SU-DHL-6 (cell line): ENCODE data around the gene RAI14.

Experiments
- H2AFZ ChIP-seq: fragments of 200-600 bp; sonication (generic); 2 replicates; pipeline ENCODE4 v1.6.1; 2014; ENCODE audit warnings: low read depth, mild to moderate bottlenecking, moderate library complexity, mixed read lengths, antibody characterized with exemption, low read length; ENCODE audit not compliant: severe bottlenecking
- H3F3A ChIP-seq: fragments of 200-600 bp; shearing (Covaris generic); 2 replicates; pipeline ENCODE4 v1.6.0; 2016; ENCODE audit warnings: antibody characterized with exemption, mild to moderate bottlenecking; ENCODE audit not compliant: insufficient read depth
- H3K27ac ChIP-seq: fragments of 200-600 bp; sonication (generic); 2 replicates; pipeline ENCODE4 v1.5.1; 2016; ENCODE audit warnings: low read depth, mild to moderate bottlenecking, low read length, moderate library complexity, mixed read lengths
- H3K27me3 ChIP-seq: fragments of 200-600 bp; sonication (generic), shearing (Covaris generic); 2 replicates; pipeline ENCODE4 v1.6.0; 2014; ENCODE audit warnings: mild to moderate bottlenecking, low read length
- H3K36me3 ChIP-seq: fragments of 200-600 bp; sonication (generic); 2 replicates; pipeline ENCODE4 v1.6.1; 2014; ENCODE audit warnings: mild to moderate bottlenecking, low read length, mixed read lengths
- H3K4me2 ChIP-seq: fragments of 300-600, 200-600 bp; shearing (Covaris generic), sonication (generic); 2 replicates; pipeline ENCODE4 v1.6.0; 2014; ENCODE audit warnings: low read length, low read depth, mild to moderate bottlenecking; ENCODE audit not compliant: poor library complexity, severe bottlenecking
- H3K4me3 ChIP-seq: fragments of 200-600 bp; sonication (generic); 2 replicates; pipeline ENCODE4 v1.5.1; 2014; ENCODE audit warnings: antibody characterized with exemption, low read length, mild to moderate bottlenecking, mixed read lengths; ENCODE audit not compliant: insufficient read depth, poor library complexity, severe bottlenecking
- H3K79me2 ChIP-seq: fragments of 200-600 bp; sonication (generic); 2 replicates; pipeline ENCODE4 v1.6.1; 2014; ENCODE audit warnings: mild to moderate bottlenecking, low read length, moderate library complexity; ENCODE audit not compliant: insufficient read depth
- H3K9ac ChIP-seq: fragments of 200-600 bp; sonication (generic); 2 replicates; pipeline ENCODE4 v1.7.0; 2014; ENCODE audit warnings: mild to moderate bottlenecking, low read length
- H3K9me2 ChIP-seq: fragments of 200-600 bp; sonication (generic); replicated peaks from 2 replicates; pipeline ENCODE4 v1.6.1; 2014; ENCODE audit warnings: low read length; ENCODE audit not compliant: insufficient read depth
- H3K9me3 ChIP-seq: fragments of 200-600 bp; sonication (generic); 2 replicates; pipeline ENCODE4 v1.6.1; 2014; ENCODE audit warnings: low read length, mixed read lengths; ENCODE audit not compliant: insufficient read depth
- H4K20me1 ChIP-seq: fragments of 200-600 bp; sonication (generic); 2 replicates; pipeline ENCODE4 v1.6.1; 2014; ENCODE audit warnings: low read depth, mild to moderate bottlenecking, antibody characterized with exemption, low read length, moderate library complexity, mixed read lengths
- EZH2phosphoT487 ChIP-seq: fragments of 200-600 bp; sonication (generic), shearing (Covaris generic); conservative IDR thresholded peaks from 2 replicates; pipeline ENCODE4 v1.6.1; 2018; ENCODE audit warnings: mild to moderate bottlenecking, antibody characterized with exemption, low read length, moderate library complexity, mixed read lengths
- TF ChIP-seq, protein P1 (sequence below): fragments of 200-600 bp; sonication (generic); IDR thresholded peaks from one replicate; pipeline ENCODE4 v1.5.1; 2017; ENCODE audit warnings: antibody characterized with exemption, mild to moderate bottlenecking, low read length, moderate library complexity; ENCODE audit not compliant: insufficient read depth, poor library complexity, severe bottlenecking

RAI14 gene

DNA sequence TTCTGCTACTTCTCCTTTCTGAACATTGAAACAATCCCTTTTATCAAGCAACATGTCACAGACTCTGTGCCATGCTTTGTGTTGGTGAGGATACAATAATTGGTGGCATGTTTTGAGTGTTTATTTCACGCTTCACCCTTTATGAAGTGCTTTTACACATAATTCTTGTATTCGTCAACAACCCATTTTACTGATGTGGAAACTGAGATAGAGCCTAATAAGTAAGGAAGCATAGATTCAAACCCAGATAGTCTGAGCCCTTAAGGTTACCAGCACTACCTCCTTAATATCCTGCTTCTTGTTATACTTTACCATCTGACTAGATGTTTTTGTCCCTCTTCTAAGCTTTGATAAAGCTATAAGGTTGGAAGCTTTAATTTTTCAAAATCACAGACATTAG is 133.5 kb downstream of the RAI14 start:
- Histone ChIP-seq H3K9me3 (no peaks in the 10 kb centered on the region), H3K79me2 (no peaks in the 10 kb centered on the region), H3K9ac (no peak overlapping the region), H3K4me3 (no peak overlapping the region), H3K27ac (no peak overlapping the region), H3K4me2 (no peak overlapping the region), H3K27me3 (no peaks in the 10 kb centered on the region), H3F3A (no peaks in the 10 kb centered on the region), H3K36me3 (no peaks in the 10 kb centered on the region), H3K9me2 (no peaks in the 10 kb centered on the region), H4K20me1 (no peaks in the 10 kb centered on the region), H2AFZ (no peak overlapping the region)
- TF ChIP-seq EZH2phosphoT487, result no peak
- TF ChIP-seq, protein P1, sequence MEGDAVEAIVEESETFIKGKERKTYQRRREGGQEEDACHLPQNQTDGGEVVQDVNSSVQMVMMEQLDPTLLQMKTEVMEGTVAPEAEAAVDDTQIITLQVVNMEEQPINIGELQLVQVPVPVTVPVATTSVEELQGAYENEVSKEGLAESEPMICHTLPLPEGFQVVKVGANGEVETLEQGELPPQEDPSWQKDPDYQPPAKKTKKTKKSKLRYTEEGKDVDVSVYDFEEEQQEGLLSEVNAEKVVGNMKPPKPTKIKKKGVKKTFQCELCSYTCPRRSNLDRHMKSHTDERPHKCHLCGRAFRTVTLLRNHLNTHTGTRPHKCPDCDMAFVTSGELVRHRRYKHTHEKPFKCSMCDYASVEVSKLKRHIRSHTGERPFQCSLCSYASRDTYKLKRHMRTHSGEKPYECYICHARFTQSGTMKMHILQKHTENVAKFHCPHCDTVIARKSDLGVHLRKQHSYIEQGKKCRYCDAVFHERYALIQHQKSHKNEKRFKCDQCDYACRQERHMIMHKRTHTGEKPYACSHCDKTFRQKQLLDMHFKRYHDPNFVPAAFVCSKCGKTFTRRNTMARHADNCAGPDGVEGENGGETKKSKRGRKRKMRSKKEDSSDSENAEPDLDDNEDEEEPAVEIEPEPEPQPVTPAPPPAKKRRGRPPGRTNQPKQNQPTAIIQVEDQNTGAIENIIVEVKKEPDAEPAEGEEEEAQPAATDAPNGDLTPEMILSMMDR, result no peak

DNA sequence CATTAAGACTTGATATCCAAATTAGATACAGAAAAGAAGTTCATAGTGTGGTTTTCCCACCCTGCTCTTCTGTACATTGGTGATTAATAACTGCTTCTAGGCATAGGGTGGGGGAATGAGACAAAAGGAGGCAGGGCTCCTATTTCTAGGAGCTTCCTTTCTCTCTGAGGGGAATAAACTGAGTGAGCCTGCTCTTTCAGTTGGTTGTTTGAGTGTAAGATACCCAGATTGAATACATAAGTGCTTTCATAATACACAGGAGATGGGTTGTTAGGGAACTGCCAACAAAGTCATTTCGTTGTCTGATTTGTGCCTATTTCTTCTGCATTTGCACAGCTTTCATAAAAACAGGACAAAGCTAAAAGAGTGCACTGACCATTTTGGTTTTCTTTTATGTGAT is 133.9 kb downstream of the RAI14 start:
- Histone ChIP-seq H3F3A (no peaks in the 10 kb centered on the region), H3K9me2 (no peaks in the 10 kb centered on the region), H3K79me2 (no peaks in the 10 kb centered on the region), H3K4me3 (no peak overlapping the region), H3K4me2 (no peak overlapping the region), H3K9me3 (no peaks in the 10 kb centered on the region), H2AFZ (no peak overlapping the region), H4K20me1 (no peaks in the 10 kb centered on the region), H3K36me3 (no peaks in the 10 kb centered on the region), H3K27ac (no peak overlapping the region), H3K27me3 (no peaks in the 10 kb centered on the region), H3K9ac (no peak overlapping the region)
- no peak for TF ChIP-seq EZH2phosphoT487
- TF ChIP-seq, protein P1, result no peak

DNA sequence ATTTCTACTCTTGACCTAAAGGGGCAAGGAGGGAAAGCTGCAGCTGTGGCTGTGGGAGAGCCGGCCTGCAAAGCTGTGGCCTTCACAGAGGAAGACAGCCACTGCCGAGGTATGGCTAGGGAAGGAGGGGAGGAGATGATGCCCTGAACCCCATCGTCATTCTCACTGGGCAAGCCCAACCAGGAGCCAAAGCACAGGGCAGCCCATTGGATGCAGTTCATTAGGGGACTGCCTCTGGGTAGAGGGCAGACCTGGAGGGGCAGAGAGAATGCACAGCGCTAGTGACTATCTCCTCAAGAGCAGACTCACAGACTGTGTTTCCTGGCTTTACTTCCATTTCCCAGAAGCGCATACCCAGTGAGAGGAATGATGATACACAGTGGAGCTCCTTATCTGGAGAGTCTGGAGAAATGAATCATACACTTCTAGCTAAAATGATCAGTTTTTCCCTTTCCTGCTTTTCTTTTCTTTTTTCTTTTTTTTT is 135.7 kb downstream of the RAI14 start:
- Histone ChIP-seq H3K79me2 (no peaks in the 10 kb centered on the region), H3K27ac (no peak overlapping the region), H3F3A (no peaks in the 10 kb centered on the region)

More for the DNA sequence above, 135.7 kb downstream of the RAI14 start:
- TF ChIP-seq, protein P1, result no peak
- TF ChIP-seq EZH2phosphoT487, result no peak
- no peak overlapping the region for H3K4me3 ChIP-seq
- no peaks in the 10 kb centered on the region for H3K9me3 ChIP-seq
- no peak overlapping the region for H3K9ac ChIP-seq
- H3K36me3 ChIP-seq, result no peaks in the 10 kb centered on the region
- no peaks in the 10 kb centered on the region for H3K27me3 ChIP-seq
- no peaks in the 10 kb centered on the region for H3K9me2 ChIP-seq
- no peak overlapping the region for H3K4me2 ChIP-seq
- H4K20me1 ChIP-seq, result no peaks in the 10 kb centered on the region
- H2AFZ ChIP-seq, result no peak overlapping the region
